Purkinje cell (primary cell): ENCODE measurements around the gene OR6K6. TPM values are rescaled to one million over a fixed set of nuclear protein-coding genes. Genes with fewer than 3 reads are reported as not detected.

Experiments
- polyA plus RNA-seq: library from polyadenylated mRNA; unstranded; fragments of >200 nt; fragmentation: Nextera tagmentation; gene quantifications from 2 replicates; pipeline ENCODE4 v1.2.1, GENCODE V29; 2014

The OR6K6 gene, protein sequence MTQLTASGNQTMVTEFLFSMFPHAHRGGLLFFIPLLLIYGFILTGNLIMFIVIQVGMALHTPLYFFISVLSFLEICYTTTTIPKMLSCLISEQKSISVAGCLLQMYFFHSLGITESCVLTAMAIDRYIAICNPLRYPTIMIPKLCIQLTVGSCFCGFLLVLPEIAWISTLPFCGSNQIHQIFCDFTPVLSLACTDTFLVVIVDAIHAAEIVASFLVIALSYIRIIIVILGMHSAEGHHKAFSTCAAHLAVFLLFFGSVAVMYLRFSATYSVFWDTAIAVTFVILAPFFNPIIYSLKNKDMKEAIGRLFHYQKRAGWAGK
- polyA plus RNA-seq = not detected in 2 replicates

DNA sequence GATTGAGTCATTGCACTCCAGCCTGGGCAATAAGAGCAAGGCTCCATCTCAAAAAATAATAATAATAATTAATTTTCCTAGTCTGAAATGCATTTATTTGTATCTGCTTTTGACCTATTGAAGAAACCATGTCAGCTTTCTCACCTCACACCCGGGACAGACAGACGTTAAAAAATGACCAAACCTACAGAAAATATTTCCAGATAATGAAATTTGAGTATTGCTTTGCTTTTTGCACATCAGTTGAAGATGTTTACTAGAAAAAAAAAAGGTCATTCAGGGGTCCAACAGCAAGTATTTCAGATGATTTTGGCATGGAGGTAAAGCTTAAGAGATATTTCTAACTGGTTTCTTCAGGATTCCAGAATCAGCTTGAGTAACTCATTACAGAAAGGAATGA, at the start of gene OR6K6:
Gene OR6K6 (plus strand): TSS at position 301 of the 400 bp plus-strand sequence. CDS start 168 bp downstream, outside the sequence.

DNA sequence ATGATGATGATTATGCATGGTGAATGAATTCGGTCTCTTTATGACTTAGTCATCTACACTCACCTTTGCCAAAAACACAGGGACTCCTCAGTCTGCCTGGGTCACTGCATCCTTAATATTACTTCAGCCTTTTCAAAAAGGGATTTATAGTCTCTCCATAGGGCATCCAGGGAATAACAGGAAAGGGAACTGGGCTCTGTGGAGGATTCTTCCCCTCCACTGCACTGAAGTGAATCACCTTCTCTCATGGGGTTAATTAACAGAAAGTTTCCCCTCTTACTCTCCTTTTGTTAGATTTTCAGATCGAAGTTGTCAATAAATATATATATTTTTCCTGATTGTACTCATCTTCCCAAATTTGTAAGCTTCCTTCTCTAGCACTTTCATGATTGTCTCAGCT, 33.9 kb upstream of the OR6K6 start, which contains the start of gene OR6K3:
Gene OR6K3 (minus strand): TSS at position 101 of the 400 bp plus-strand sequence. CDS start 2,605 bp downstream, outside the sequence.

DNA sequence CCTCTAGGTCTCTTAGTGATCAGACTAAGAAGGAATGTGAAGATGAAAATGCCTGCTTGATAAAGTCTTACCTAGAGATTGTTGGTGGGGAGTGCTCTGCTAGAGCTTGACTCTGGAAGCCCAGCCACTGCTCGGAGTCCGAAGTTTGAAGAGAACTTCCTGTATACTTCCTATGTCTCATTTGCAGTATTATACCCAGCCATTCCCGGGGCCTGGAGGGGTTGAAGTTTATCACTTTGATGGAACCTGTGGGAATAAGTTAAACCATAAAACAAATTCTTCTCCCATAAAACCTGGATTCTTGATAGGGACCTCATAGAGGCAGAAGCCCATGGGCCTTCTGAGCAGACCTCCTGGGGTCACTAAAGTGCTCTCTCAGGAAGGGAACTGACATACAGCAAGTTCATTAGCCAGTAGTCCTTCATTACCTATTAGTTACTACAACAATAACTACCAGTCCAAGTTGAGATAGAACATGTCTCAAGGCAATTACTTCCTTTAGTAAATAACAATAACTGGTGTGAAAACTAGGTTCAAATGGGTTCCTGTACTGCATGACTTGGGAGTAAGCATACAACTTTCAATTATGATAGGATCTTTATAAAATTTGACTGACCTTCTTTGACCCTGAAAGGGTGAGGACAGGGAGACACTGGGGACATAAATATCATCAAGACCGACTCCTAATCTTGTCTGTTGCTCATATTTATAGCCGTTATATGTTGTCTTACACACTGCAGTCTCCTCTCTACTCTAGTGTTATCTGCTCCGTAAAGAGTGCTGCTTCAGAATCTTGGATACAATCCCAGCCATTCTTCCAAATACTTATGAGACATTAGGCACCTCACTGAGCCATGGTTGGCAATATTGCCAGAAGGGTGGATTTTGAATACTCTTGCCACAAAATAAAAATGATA, 17.7 kb downstream of the OR6K6 start, which contains the start of gene OR6N1:
Gene OR6N1 (minus strand): TSS at position 246 of the 917 bp plus-strand sequence. CDS start 5,513 bp downstream, outside the sequence.

DNA sequence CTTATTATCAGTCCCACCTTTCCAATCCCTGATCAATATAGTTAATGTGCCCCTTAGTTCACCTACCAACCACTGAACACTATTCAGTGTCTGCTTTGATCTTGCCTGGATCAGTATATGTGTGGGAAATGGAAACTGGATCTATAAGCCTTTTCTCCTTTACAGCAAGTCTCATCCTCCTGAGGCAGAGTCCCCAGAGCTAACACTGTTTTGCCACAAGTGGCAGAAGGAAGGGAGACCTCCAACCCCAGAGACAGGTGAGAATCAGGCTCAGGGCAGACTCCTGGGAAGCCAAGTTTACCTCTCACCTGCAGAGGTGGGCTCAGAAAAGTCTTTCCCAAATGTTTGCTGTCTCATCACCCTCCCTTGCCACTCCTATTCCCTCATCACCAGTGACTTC, 26.6 kb downstream of the OR6K6 start, which contains the start of gene OR6N2:
Gene OR6N2 (minus strand): TSS at position 101 of the 400 bp plus-strand sequence. CDS start 3,569 bp downstream, outside the sequence.

Other genes with a start within 250 kb of the OR6K6 start
- not detected in 2 replicates for gene OR6Y1, start 200.3 kb upstream of the OR6K6 start, polyA plus RNA-seq
- gene OR6P1, start 184.1 kb upstream of the OR6K6 start, polyA plus RNA-seq = not detected in 2 replicates
- gene OR10X1, start 174.8 kb upstream of the OR6K6 start, polyA plus RNA-seq = not detected in 2 replicates
- not detected in 2 replicates for gene OR10Z1, start 149.5 kb upstream of the OR6K6 start, polyA plus RNA-seq
- not detected in 2 replicates for gene SPTA1, start 68.0 kb upstream of the OR6K6 start, polyA plus RNA-seq
- not detected in 2 replicates for gene OR6K2, start 54.1 kb upstream of the OR6K6 start, polyA plus RNA-seq
- gene OR6K3, start 34.0 kb upstream of the OR6K6 start, polyA plus RNA-seq = not detected in 2 replicates
- not detected in 2 replicates for gene OR6N1, start 17.5 kb downstream of the OR6K6 start, polyA plus RNA-seq
- gene OR6N2, start 26.5 kb downstream of the OR6K6 start, polyA plus RNA-seq = not detected in 2 replicates
- 0.41 TPM in 1 of 2 replicates, not detected in the other for gene MNDA, start 76.6 kb downstream of the OR6K6 start, polyA plus RNA-seq
- gene PYHIN1, start 176.8 kb downstream of the OR6K6 start, polyA plus RNA-seq = not detected in 2 replicates